ENCODE data around the gene RNF213. TPM values are rescaled to one million over a fixed set of nuclear protein-coding genes. Genes with fewer than 3 reads are reported as not detected.
A peak's percentile ranks its signal among the peaks of the same experiment; 100 is the strongest.

The RNF213 gene
- total RNA-seq, 4 donors from 2014 or later = 113 to 174 (median 159) TPM

- intact Hi-C loops (cut with DNase I; ENCODE audit: low total_unique reads) (no loop called here), in situ Hi-C loops (cut with MboI; ENCODE audit: low pct_ligation_motif_present in 1 of 4, low pct_unique_long_range_greater_than_20kb in 1 of 4, low sequenced_read_pairs in 3 of 4) (no loop called here)
- no peaks in the 10 kb centered on the region for H3K9me3 ChIP-seq
- TF ChIP-seq, protein P1, sequence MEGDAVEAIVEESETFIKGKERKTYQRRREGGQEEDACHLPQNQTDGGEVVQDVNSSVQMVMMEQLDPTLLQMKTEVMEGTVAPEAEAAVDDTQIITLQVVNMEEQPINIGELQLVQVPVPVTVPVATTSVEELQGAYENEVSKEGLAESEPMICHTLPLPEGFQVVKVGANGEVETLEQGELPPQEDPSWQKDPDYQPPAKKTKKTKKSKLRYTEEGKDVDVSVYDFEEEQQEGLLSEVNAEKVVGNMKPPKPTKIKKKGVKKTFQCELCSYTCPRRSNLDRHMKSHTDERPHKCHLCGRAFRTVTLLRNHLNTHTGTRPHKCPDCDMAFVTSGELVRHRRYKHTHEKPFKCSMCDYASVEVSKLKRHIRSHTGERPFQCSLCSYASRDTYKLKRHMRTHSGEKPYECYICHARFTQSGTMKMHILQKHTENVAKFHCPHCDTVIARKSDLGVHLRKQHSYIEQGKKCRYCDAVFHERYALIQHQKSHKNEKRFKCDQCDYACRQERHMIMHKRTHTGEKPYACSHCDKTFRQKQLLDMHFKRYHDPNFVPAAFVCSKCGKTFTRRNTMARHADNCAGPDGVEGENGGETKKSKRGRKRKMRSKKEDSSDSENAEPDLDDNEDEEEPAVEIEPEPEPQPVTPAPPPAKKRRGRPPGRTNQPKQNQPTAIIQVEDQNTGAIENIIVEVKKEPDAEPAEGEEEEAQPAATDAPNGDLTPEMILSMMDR (IDR thresholded peaks at IDR 0.05) = peak; percentile 42 to 73 (median 64)
- no peak for TF ChIP-seq POLR2AphosphoS5 (IDR thresholded peaks at IDR 0.05)
- peaks cover 4 to 32% (median 14%) of the 10 kb centered on the region in 4 donors for H3K4me1 ChIP-seq
- 42% methylated on average over 13 of the region's 13 CpGs; no CpG with 5 or more reads in 1 of the 2 donors for WGBS, 2 donors (ENCODE audit: low coverage in 1 of 2)
- no peaks in the 10 kb centered on the region for H3K36me3 ChIP-seq
- no peaks in the 10 kb centered on the region for H3K27me3 ChIP-seq
- DNase-seq = peak; percentile 84
- H3K4me3 ChIP-seq = no peak overlapping the region
- H3K27ac ChIP-seq = no peak overlapping the region
Measured at GRCh38 chr17:80252871-80253270, 7.8 kb upstream of the RNF213 start.

- in situ Hi-C loops (cut with MboI; ENCODE audit: low pct_ligation_motif_present in 1 of 4, low pct_unique_long_range_greater_than_20kb in 1 of 4, low sequenced_read_pairs in 3 of 4) (no loop called here), intact Hi-C loops (cut with DNase I; ENCODE audit: low total_unique reads) (no loop called here)
- H3K27me3 ChIP-seq = no peaks in the 10 kb centered on the region
- TF ChIP-seq POLR2AphosphoS5 (IDR thresholded peaks at IDR 0.05) = no peak
- TF ChIP-seq EP300 (IDR thresholded peaks at IDR 0.05; ENCODE audit: low read depth) = no peak
- TF ChIP-seq, protein P1 (IDR thresholded peaks at IDR 0.05) = no peak
- TF ChIP-seq POLR2A (IDR thresholded peaks at IDR 0.05) = no peak
- H3K9me3 ChIP-seq = no peaks in the 10 kb centered on the region
- no peak overlapping the region for H3K4me3 ChIP-seq
- DNase-seq = no peak
- whole genome bisulfite sequencing, 2 donors (ENCODE audit: low coverage in 1 of 2) = 87 to 92% methylated on average over 2 to 21 of the region's 21 CpGs
- H3K36me3 ChIP-seq = no peaks in the 10 kb centered on the region
- H3K4me1 ChIP-seq = peaks cover 4 to 39% (median 16%) of the 10 kb centered on the region in 4 donors
- peak overlapping the region; percentile 12 to 78 (median 69) for H3K27ac ChIP-seq
Measured at GRCh38 chr17:80253631-80254395, 6.8 kb upstream of the RNF213 start.

- Histone ChIP-seq H3K9me3 (no peaks in the 10 kb centered on the region), H3K27me3 (no peaks in the 10 kb centered on the region), H3K27ac (peak overlapping the region; percentile 65 to 80 (median 76)), H3K4me3 (no peak overlapping the region), H3K36me3 (no peaks in the 10 kb centered on the region), H3K4me1 (peaks cover 4 to 47% (median 17%) of the 10 kb centered on the region in 4 donors)
- WGBS, 2 donors (ENCODE audit: low coverage in 1 of 2) = 32 to 51% methylated on average over 4 to 13 of the region's 13 CpGs
- intact Hi-C loops (cut with DNase I; ENCODE audit: low total_unique reads) = no loop called here
- peak; percentile 70 for DNase-seq
- in situ Hi-C loops (cut with MboI; ENCODE audit: low pct_ligation_motif_present in 1 of 4, low pct_unique_long_range_greater_than_20kb in 1 of 4, low sequenced_read_pairs in 3 of 4) = no loop called here
- peak; percentile 64 to 69 (median 69) for TF ChIP-seq POLR2AphosphoS5 (IDR thresholded peaks at IDR 0.05)
- TF ChIP-seq, protein P1 (IDR thresholded peaks at IDR 0.05) = no peak
- TF ChIP-seq POLR2A (IDR thresholded peaks at IDR 0.05) = no peak
- peak; percentile 73 for TF ChIP-seq EP300 (IDR thresholded peaks at IDR 0.05; ENCODE audit: low read depth)
Measured at GRCh38 chr17:80254396-80255251, 6.0 kb upstream of the RNF213 start.

- Histone ChIP-seq H3K4me3 (no peak overlapping the region), H3K9me3 (no peaks in the 10 kb centered on the region), H3K27me3 (no peaks in the 10 kb centered on the region), H3K27ac (no peak overlapping the region), H3K36me3 (no peaks in the 10 kb centered on the region), H3K4me1 (peaks cover 4 to 51% (median 21%) of the 10 kb centered on the region in 4 donors)
- intact Hi-C loops (cut with DNase I; ENCODE audit: low total_unique reads) (no loop called here), in situ Hi-C loops (cut with MboI; ENCODE audit: low pct_ligation_motif_present in 1 of 4, low pct_unique_long_range_greater_than_20kb in 1 of 4, low sequenced_read_pairs in 3 of 4) (no loop called here)
- no peak for DNase-seq
- WGBS, 2 donors (ENCODE audit: low coverage in 1 of 2) = 93 to 98% methylated on average over 3 to 5 of the region's 5 CpGs
- TF ChIP-seq POLR2AphosphoS5 (IDR thresholded peaks at IDR 0.05) (no peak), POLR2A (IDR thresholded peaks at IDR 0.05) (no peak), EP300 (IDR thresholded peaks at IDR 0.05; ENCODE audit: low read depth) (no peak)
- TF ChIP-seq, protein P1 (IDR thresholded peaks at IDR 0.05) = no peak
Measured at GRCh38 chr17:80256034-80256350, 4.7 kb upstream of the RNF213 start.
